Prostate gland (tissue), 2 donors: ENCODE results near the gene KIF5C. TPM values are rescaled to one million over a fixed set of nuclear protein-coding genes. Genes with fewer than 3 reads are reported as not detected.

Experiments used
- DNase-seq: peaks from one replicate; pipeline ENCODE4 v3.0.0-alpha.2; 2019; ENCODE audit warnings: low spot score
- H3K27ac ChIP-seq, 2 donors: fragments of 200-600 bp; sonication (generic); 2 replicates each; pipeline ENCODE4 v1.5.1; 2017 to 2019
- H3K27me3 ChIP-seq: fragments of 200-600 bp; sonication (generic); replicated peaks from 2 replicates; pipeline ENCODE4 v1.5.1; 2019; ENCODE audit not compliant: insufficient read depth
- H3K36me3 ChIP-seq, 2 donors: fragments of 200-600 bp; sonication (generic); 1 replicate in 1 of 2; 2 replicates in 1 of 2; pipeline versions ENCODE4 v1.5.1 to v1.8.1; 2017 to 2019
- H3K4me1 ChIP-seq: fragments of 200-600 bp; sonication (generic); replicated peaks from 2 replicates; pipeline ENCODE4 v1.5.1; 2019
- H3K4me3 ChIP-seq, 2 donors: fragments of 200-600 bp; sonication (generic); 2 replicates each; pipeline ENCODE4 v1.5.1; 2017 to 2019
- H3K9me3 ChIP-seq: fragments of 200-600 bp; sonication (generic); 2 replicates; pipeline ENCODE4 v1.5.1; 2017
- POLR2A ChIP-seq: fragments of 450-650 bp; IDR thresholded peaks from one replicate; pipeline ENCODE4 v1.6.1; 2016; ENCODE audit warnings: antibody characterized with exemption, mild to moderate bottlenecking
- POLR2AphosphoS5 ChIP-seq: sonication (generic); formaldehyde crosslinking; IDR thresholded peaks from one replicate; pipeline ENCODE4 v1.6.1; 2017; ENCODE audit warnings: antibody characterized with exemption
- WGBS: methylation state at CpG from one replicate; pipeline ENCODE4 v1.1.5; 2018; 5-methylcytosine and 5-hydroxymethylcytosine counted together
- intact Hi-C: fragments of 100-400 bp; cut with DNase I; formaldehyde crosslinking; loops from one replicate; pipeline ENCODE4 v1.14.2; 2022
- total RNA-seq, 2 donors: library from RNA; depleted of rRNA; stranded (reverse); fragments of >200 nt; gene quantifications; one replicate each; pipeline ENCODE4 v1.1.0, GENCODE V29; 2016
- TF ChIP-seq, protein P1 (sequence below), 4 experiments: fragments of 200-600 bp in 2 of 4; fragments of 450-650 bp in 2 of 4; sonication (generic) in 2 of 4; IDR thresholded peaks; 1 replicate in 3 of 4; 2 replicates in 1 of 4; pipeline ENCODE4 v1.5.1; 2016 to 2019; ENCODE audit warnings: antibody characterized with exemption in 4 of 4, mild to moderate bottlenecking in 2 of 4, moderate library complexity in 2 of 4

The KIF5C gene
- total RNA-seq, 2 donors from 2014 or later: 84.3 to 123 TPM

DNA sequence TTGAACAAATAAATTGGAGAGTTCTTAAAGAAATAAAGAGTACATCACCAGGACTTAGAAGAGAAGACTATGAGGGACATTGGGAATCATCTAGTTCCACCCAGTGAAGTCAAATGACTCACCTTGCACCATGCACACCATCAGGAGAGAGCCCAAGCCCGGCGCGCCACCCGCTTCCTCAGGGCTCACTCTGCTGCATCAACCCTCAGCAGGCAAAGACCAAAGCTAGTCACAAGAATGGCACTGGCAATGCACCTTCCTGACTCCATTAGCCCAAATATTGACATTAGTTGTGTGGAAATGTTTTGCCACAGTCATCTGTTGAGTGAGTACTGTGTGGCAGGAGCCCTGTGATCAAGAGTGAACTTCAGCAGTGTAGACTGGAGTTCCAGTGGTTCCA lies 156.4 kb downstream of the KIF5C start:
- H3K9me3 ChIP-seq: no peaks in the 10 kb centered on the region
- DNase-seq: no peak
- no peak overlapping the region for H3K27ac ChIP-seq
- no peaks in the 10 kb centered on the region for H3K27me3 ChIP-seq
- 94% methylated on average over 4 of the region's 4 CpGs for WGBS
- intact Hi-C loops: no loop called here
- no peak overlapping the region for H3K4me3 ChIP-seq
- TF ChIP-seq POLR2A (no peak), POLR2AphosphoS5 (no peak)
- TF ChIP-seq, protein P1, sequence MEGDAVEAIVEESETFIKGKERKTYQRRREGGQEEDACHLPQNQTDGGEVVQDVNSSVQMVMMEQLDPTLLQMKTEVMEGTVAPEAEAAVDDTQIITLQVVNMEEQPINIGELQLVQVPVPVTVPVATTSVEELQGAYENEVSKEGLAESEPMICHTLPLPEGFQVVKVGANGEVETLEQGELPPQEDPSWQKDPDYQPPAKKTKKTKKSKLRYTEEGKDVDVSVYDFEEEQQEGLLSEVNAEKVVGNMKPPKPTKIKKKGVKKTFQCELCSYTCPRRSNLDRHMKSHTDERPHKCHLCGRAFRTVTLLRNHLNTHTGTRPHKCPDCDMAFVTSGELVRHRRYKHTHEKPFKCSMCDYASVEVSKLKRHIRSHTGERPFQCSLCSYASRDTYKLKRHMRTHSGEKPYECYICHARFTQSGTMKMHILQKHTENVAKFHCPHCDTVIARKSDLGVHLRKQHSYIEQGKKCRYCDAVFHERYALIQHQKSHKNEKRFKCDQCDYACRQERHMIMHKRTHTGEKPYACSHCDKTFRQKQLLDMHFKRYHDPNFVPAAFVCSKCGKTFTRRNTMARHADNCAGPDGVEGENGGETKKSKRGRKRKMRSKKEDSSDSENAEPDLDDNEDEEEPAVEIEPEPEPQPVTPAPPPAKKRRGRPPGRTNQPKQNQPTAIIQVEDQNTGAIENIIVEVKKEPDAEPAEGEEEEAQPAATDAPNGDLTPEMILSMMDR (IDR thresholded peaks at IDR 0.05): no peak
- H3K4me1 ChIP-seq: no peaks in the 10 kb centered on the region
- H3K36me3 ChIP-seq: no peaks in the 10 kb centered on the region

DNA sequence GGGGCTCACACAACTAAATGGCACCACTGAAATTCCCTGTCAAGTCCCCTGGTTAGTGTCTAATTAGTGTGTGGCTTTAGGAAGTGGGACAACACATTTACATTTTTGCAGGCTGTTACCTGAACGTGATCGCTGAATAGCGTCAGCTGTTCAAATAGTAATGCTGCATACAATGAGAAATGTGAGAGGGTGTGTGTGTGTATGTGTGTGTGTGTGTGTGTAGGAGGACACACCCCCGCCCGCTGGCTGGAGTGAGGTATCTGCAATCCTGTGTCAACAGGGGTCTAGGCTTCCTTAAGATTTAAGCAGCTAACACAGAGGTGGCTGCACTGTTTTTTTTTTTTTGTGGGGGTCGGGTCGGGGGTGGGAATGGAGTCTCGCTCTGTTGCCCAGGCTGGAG lies 158.7 kb downstream of the KIF5C start:
- no peaks in the 10 kb centered on the region for H3K27me3 ChIP-seq
- H3K9me3 ChIP-seq: no peaks in the 10 kb centered on the region
- TF ChIP-seq, protein P1 (IDR thresholded peaks at IDR 0.05): no peak
- TF ChIP-seq POLR2AphosphoS5: peak; percentile 8
- H3K4me3 ChIP-seq: no peak overlapping the region
- H3K4me1 ChIP-seq: no peaks in the 10 kb centered on the region
- H3K36me3 ChIP-seq: no peaks in the 10 kb centered on the region
- WGBS: 56% methylated on average over 8 of the region's 8 CpGs
- DNase-seq: peak; percentile 55
- H3K27ac ChIP-seq: no peak overlapping the region
- intact Hi-C loops: no loop called here

DNA sequence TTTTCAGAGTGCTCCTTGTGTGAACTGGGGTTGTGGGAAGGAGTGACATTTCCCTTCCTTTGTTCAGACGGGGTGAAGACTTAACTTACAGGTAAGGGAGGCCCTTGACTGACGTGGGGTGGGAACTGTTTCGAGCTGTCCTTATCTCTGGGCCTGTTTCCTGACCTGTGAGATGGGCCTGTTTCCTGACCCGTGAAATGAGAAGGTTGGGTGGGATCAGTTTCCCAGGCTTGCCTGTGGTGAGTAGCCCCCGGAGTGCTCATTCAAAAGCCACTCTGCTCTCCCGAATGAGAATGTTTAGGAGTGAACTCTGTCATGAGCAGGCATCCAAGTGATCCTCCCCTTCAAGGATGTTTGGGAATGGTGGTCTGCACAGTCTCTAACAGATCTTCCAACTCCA lies 159.4 kb downstream of the KIF5C start:
- no peaks in the 10 kb centered on the region for H3K27me3 ChIP-seq
- no peaks in the 10 kb centered on the region for H3K9me3 ChIP-seq
- WGBS: 87% methylated on average over 6 of the region's 6 CpGs
- H3K4me1 ChIP-seq: no peaks in the 10 kb centered on the region
- TF ChIP-seq, protein P1 (IDR thresholded peaks at IDR 0.05): no peak
- TF ChIP-seq POLR2AphosphoS5: no peak
- no peak for TF ChIP-seq POLR2A
- H3K4me3 ChIP-seq: no peak overlapping the region
- intact Hi-C loops: no loop called here
- H3K36me3 ChIP-seq: no peaks in the 10 kb centered on the region
- H3K27ac ChIP-seq: no peak overlapping the region
- no peak for DNase-seq

DNA sequence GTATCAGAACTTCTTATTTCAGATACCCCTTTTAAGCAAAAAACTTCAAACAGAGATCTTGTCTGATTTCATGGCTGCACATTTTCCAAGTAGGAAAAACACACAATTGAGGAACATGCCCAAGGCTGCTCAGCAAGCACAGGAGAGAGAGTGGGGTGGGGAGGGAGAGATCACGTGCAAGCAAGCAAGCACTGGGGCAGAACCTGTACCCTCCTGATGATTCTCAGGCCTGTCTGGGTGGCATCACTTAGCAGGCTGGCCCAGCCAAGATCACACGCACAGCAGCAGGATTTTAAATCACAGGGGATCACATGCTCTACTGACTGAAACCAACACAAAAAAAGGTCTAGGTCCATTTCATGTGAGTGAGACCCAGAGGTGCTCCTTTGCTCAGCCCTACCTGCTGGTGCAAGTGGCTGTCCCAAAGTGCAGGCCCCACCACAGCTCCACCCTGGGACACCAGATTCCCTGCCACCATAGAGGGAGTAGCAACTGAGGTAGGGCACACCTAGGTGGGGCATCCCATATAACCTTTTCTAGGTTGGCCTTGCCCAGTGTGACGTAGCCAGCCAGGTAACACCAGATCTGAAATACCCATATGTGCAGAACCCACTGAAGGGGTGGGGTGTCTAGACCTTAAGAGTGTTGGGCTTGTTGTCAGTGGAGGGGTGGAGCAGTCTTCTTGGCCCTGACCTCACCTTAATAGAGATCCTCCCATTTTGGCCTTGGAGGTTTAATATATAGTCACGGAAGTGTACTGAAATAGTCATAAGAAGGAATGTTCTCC lies 161.7 kb downstream of the KIF5C start:
- WGBS: 87% methylated on average over 4 of the region's 4 CpGs
- H3K27me3 ChIP-seq: no peaks in the 10 kb centered on the region
- no peaks in the 10 kb centered on the region for H3K4me1 ChIP-seq
- H3K36me3 ChIP-seq: no peaks in the 10 kb centered on the region
- no peak overlapping the region for H3K4me3 ChIP-seq
- TF ChIP-seq, protein P1 (IDR thresholded peaks at IDR 0.05): no peak
- TF ChIP-seq POLR2A: no peak
- TF ChIP-seq POLR2AphosphoS5: no peak
- intact Hi-C loops: no loop called here
- no peak overlapping the region for H3K27ac ChIP-seq
- H3K9me3 ChIP-seq: no peaks in the 10 kb centered on the region
- no peak for DNase-seq

DNA sequence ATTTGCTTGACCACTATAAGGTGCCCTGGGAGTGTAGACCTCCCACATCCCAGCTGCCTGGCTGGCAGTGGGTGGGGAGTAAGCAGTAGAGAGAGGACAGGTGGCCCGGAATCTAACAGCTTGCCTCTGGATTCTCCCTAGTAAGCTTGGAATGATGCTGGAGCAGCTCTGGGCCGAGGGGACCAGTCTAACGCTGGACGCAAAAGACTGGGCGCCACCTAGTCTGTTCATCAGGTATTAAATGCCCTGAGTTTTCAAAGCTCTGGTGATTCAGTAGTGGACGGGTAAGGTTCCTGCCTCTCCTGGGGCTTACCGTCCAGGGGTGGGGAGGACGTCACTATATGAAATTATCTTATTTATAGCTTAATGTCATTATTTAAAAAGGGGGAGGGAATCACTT lies 162.8 kb downstream of the KIF5C start:
- WGBS: 54% methylated on average over 8 of the region's 8 CpGs
- H3K4me1 ChIP-seq: no peaks in the 10 kb centered on the region
- H3K27me3 ChIP-seq: no peaks in the 10 kb centered on the region
- no peaks in the 10 kb centered on the region for H3K9me3 ChIP-seq
- intact Hi-C loops: no loop called here
- H3K36me3 ChIP-seq: no peaks in the 10 kb centered on the region
- TF ChIP-seq POLR2AphosphoS5: no peak
- TF ChIP-seq, protein P1 (IDR thresholded peaks at IDR 0.05): peak in 1 of 4 experiments; percentile 28
- peak overlapping the region in 1 of 2 donors; percentile 39 for H3K27ac ChIP-seq
- DNase-seq: no peak
- H3K4me3 ChIP-seq: peak overlapping the region; percentile 39 to 55
